Measurements from ENCODE around the gene ADK.

Gene ADK

DNA sequence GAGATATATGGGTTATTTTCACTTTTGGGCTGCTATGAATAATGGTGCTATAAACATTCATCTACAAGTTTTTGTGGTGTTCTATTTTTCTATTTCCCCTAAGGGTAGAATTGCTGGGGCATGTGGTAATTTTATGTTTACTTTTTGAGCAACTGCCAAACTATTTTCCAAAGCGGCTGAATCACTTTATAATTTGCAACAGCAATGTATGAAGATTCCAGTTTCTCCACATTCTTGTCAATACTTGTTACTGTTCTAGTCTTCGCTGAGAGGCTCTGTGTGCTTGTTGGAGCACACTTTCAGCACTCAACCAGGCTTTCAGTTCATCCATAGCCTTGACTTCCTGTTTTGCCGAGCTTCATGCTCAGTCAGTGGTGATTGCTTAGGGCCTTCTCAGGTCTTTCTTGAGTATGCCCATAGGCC, 39.0 kb downstream of the ADK start:
- in situ Hi-C loops (cut with HindIII; ENCODE audit: low sequenced_read_pairs), result no loop called here
- TF ChIP-seq, protein P1, sequence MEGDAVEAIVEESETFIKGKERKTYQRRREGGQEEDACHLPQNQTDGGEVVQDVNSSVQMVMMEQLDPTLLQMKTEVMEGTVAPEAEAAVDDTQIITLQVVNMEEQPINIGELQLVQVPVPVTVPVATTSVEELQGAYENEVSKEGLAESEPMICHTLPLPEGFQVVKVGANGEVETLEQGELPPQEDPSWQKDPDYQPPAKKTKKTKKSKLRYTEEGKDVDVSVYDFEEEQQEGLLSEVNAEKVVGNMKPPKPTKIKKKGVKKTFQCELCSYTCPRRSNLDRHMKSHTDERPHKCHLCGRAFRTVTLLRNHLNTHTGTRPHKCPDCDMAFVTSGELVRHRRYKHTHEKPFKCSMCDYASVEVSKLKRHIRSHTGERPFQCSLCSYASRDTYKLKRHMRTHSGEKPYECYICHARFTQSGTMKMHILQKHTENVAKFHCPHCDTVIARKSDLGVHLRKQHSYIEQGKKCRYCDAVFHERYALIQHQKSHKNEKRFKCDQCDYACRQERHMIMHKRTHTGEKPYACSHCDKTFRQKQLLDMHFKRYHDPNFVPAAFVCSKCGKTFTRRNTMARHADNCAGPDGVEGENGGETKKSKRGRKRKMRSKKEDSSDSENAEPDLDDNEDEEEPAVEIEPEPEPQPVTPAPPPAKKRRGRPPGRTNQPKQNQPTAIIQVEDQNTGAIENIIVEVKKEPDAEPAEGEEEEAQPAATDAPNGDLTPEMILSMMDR (IDR thresholded peaks at IDR 0.05; ENCODE audit: low read depth, low read length, missing control alignments), result no peak
- peak overlapping the region; percentile 16 for H3K4me3 ChIP-seq (ENCODE audit: low read depth, low read length)
- peak; percentile 87 for DNase-seq (ENCODE audit: low read depth)

DNA sequence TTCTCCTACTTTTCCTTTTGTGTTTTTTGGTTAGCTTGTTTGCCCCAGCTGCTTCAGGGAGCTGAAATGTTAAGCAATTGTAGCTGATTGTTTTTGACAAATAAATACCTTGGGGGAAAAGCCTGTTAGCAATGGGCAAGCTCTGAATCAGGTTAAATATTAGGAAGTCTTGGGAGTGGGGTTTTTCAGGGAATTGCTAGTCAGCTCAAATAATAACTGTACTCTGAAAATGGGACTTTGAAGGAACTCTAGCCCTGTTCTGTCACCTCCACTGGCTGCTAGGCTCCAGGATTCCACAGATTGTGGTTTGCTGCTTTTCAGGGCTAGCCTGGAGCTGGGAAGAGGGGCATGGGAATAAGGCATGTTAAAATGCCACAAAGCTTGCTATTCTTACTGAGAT, 39.5 kb downstream of the ADK start:
- TF ChIP-seq, protein P1 (IDR thresholded peaks at IDR 0.05; ENCODE audit: low read depth, low read length, missing control alignments), result no peak
- in situ Hi-C loops (cut with HindIII; ENCODE audit: low sequenced_read_pairs), result no loop called here
- no peak for DNase-seq (ENCODE audit: low read depth)
- H3K4me3 ChIP-seq (ENCODE audit: low read depth, low read length), result peak overlapping the region; percentile 16

DNA sequence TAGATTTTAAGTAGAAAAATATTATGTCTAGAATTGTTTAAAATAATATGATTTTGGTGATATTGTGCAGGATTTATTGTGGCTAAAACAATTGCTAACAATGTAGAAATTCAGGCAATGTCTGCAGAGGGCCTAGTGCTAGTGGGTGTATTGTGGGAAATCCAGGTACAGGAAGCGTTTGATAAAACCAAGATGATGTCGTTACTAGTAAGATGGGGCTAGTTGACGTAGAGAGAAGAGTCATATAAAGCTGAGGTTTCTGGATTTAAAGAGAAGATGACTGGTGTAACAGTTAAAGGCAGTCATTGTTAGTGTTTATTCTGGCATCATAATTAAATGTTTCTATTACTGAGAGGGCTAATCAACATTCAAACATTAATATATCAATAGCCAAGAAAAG, 43.5 kb downstream of the ADK start:
- in situ Hi-C loops (cut with HindIII; ENCODE audit: low sequenced_read_pairs), result no loop called here
- H3K4me3 ChIP-seq (ENCODE audit: low read depth, low read length), result no peak overlapping the region
- TF ChIP-seq, protein P1 (IDR thresholded peaks at IDR 0.05; ENCODE audit: low read depth, low read length, missing control alignments), result no peak
- no peak for DNase-seq (ENCODE audit: low read depth)

DNA sequence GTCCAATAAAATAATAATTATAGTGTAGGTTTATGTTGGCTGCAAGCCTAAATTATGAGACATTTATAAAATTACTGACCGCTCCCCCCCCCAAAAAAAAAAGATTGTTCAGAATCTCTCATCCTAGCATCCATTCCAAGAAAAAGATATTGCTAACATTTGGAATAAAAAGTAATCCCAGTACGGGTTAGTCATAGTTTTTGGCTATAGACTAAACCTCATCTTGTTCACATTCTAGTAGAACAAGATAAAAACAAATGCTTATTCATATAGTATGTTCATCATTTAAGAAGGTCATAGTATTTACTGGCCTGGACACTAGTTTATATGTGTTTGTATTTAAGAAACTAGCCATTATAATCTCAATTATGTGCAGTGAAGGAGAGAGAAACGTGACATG, 44.0 kb downstream of the ADK start:
- in situ Hi-C loops (cut with HindIII; ENCODE audit: low sequenced_read_pairs), result no loop called here
- H3K4me3 ChIP-seq (ENCODE audit: low read depth, low read length), result no peak overlapping the region
- TF ChIP-seq, protein P1 (IDR thresholded peaks at IDR 0.05; ENCODE audit: low read depth, low read length, missing control alignments), result no peak
- DNase-seq (ENCODE audit: low read depth), result no peak

DNA sequence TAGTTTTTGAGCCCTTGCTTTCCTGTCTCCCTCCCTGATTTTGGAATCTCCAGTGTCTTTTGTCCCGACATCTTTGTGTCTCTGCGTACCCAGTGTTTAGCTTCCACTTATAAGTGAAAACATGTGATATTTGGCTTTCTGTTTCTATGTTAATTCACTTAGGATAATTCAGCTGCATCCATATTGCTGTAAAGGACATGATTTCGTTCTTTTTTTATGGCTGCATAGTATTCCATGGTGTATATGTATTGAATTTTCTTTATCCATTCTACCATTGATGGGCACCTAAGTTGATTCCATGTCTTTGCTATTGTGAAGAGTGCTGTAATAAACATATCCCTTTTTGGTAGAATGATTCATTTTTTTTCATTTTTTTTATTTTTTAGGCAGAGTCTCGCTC, 48.3 kb downstream of the ADK start:
- in situ Hi-C loops (cut with HindIII; ENCODE audit: low sequenced_read_pairs), result no loop called here
- TF ChIP-seq, protein P1 (IDR thresholded peaks at IDR 0.05; ENCODE audit: low read depth, low read length, missing control alignments), result no peak
- H3K4me3 ChIP-seq (ENCODE audit: low read depth, low read length), result no peak overlapping the region

DNA sequence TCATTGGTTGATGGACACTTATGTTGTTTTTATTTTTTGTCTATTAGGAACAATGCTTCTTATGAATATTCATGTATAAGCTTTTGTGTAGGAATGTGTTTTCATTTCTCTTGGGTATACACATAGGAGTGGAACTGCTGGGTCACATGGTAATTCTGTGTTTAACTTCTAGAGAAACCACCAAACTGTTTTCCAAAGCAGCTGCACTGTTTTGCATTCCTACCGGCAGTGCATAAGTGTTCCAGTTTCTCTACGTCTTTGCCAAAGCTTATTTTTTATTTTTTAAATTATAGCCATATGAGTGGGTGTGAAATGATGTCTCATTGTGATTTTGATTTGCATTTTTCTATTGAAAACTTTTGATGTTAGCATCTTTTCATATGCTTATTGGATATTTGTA, 51.3 kb downstream of the ADK start:
- TF ChIP-seq, protein P1 (IDR thresholded peaks at IDR 0.05; ENCODE audit: low read depth, low read length, missing control alignments), result no peak
- no peak for DNase-seq (ENCODE audit: low read depth)
- in situ Hi-C loops (cut with HindIII; ENCODE audit: low sequenced_read_pairs), result loop anchor here (25.0 kb wide), 1 partner anchor 315 kb away; no protein-coding TSS in a partner anchor
- H3K4me3 ChIP-seq (ENCODE audit: low read depth, low read length), result no peak overlapping the region

More for the DNA sequence above, 48.3 kb downstream of the ADK start:
- DNase-seq (ENCODE audit: low read depth), result no peak

DNA sequence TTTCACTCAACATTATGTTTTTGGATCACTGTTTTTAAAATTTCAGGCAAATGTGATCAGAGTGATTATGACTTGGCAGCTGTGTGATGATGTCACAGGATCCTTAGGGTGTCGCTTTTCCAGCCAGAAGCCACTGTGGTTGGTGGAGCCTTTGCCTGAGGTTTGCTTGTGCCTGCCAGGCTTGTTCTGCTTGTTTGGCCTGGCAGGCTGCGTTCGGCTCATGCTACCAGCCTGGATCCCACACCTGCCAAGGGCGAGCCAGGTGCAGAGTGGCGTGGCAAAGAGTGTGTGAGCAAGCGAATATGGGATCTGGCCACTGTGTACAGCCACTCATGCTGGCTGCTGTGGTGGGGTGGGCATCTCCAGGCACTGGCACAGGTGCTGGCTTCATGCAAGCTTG, 55.7 kb downstream of the ADK start:
- no peak for DNase-seq (ENCODE audit: low read depth)
- H3K4me3 ChIP-seq (ENCODE audit: low read depth, low read length), result no peak overlapping the region
- in situ Hi-C loops (cut with HindIII; ENCODE audit: low sequenced_read_pairs), result loop anchor here (25.0 kb wide), 1 partner anchor 319 kb away; no protein-coding TSS in a partner anchor
- TF ChIP-seq, protein P1 (IDR thresholded peaks at IDR 0.05; ENCODE audit: low read depth, low read length, missing control alignments), result no peak
